Measurements from ENCODE around the gene PAK4.

- TF ChIP-seq CTCF (IDR thresholded peaks at IDR 0.05; ENCODE audit: poor library complexity) (no peak), EZH2 (IDR thresholded peaks at IDR 0.05; ENCODE audit: borderline replicate concordance) (no peak)
These were observed 41.2 kb downstream of the PAK4 start for GRCh38 chr19:39166571-39167391.
